Choroid plexus epithelial cell (primary cell): ENCODE results near the gene NTSR2.

Source experiments
- DNase-seq: peaks from one replicate; pipeline ENCODE4 v3.0.0-alpha.2; 2010; ENCODE audit warnings: low read depth
- H3K4me3 ChIP-seq: 2 replicates; pipeline ENCODE4 v1.5.1; 2011; ENCODE audit warnings: low read depth, mild to moderate bottlenecking, control low read depth, low read length, moderate library complexity
- TF ChIP-seq, protein P1 (sequence below): conservative IDR thresholded peaks from 2 replicates; pipeline ENCODE4 v1.5.1; 2011; ENCODE audit warnings: low read depth, mild to moderate bottlenecking, control low read depth, inconsistent platforms, low read length, moderate library complexity

The NTSR2 gene

DNA sequence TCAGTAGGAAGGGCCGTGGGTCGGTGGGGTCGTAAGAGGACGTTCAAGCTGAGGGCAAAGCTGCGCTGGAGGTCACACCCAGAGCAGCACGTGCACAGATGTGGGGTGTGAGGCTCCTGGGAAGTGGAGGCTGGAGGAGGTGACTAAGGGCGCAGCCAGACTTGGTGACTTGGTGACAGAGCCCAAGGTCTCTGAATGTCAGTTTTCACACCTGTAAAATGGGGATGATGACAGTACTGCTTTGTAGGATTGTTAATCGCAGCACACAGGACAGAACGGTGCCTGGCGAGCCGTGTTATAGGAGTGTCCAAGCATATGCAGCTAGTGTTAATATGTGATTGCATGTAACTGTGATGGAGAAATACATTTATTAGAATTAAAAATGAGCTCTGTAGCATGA is 40.8 kb downstream of the NTSR2 start:
- no peak overlapping the region for H3K4me3 ChIP-seq
- TF ChIP-seq, protein P1, sequence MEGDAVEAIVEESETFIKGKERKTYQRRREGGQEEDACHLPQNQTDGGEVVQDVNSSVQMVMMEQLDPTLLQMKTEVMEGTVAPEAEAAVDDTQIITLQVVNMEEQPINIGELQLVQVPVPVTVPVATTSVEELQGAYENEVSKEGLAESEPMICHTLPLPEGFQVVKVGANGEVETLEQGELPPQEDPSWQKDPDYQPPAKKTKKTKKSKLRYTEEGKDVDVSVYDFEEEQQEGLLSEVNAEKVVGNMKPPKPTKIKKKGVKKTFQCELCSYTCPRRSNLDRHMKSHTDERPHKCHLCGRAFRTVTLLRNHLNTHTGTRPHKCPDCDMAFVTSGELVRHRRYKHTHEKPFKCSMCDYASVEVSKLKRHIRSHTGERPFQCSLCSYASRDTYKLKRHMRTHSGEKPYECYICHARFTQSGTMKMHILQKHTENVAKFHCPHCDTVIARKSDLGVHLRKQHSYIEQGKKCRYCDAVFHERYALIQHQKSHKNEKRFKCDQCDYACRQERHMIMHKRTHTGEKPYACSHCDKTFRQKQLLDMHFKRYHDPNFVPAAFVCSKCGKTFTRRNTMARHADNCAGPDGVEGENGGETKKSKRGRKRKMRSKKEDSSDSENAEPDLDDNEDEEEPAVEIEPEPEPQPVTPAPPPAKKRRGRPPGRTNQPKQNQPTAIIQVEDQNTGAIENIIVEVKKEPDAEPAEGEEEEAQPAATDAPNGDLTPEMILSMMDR: no peak
- no peak for DNase-seq

DNA sequence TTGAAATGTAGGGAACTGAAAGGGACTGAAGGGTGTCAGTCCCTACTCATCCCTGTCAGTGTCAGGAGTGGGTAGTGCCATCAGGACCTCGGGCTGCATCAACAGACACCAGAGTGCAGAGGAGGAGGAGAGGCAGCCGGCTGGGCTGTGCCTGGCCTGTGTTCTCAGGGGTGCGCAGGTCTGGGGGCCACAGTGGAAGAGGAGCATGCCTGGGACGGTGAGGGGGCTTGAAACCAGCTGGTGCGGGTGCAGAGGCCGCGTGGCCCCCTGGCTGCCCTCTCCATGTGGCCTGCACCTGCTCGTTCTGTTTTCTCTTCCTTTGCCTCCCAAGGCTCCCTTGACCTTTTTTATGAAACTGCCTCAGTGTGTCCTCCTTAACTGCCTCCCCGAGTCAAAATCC is 41.3 kb downstream of the NTSR2 start:
- no peak for DNase-seq
- no peak overlapping the region for H3K4me3 ChIP-seq
- TF ChIP-seq, protein P1: no peak

DNA sequence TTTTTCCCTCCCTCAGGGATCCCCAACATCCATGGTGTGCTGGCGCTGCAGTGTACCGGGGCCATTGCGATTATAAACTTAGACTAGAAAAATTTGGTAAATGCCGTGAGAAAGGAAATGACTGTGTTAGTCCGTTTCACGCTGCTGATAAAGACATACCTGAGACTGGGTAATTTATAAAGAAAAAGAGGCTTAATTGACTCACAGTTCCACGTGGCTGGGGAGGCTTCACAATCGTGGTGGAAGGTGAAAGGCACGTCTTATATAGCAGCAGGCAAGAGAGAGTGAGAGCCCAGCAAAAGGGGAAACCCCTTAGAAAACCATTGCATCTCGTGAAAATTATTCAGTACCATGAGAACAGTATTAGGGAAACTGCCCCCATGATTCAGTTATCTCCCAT is 44.3 kb downstream of the NTSR2 start:
- TF ChIP-seq, protein P1: no peak

DNA sequence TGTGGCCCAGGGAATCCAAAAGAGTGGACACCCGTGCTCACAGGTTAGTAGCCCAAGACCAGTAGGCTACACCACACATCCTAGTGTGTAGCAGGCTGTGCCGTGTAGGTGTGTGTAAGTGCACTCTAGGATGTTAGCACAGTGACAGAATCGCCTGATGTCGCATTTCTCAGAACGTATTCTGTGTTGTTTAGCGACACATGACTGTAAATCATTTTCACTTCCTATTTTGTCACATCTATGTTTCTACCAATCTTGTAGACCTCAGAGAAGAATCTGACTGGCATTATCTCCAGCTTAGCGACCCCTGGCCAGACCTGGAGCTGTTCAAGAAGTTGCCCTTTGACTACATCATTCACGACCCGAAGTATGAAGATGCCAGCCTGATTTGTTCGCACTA is 45.1 kb downstream of the NTSR2 start:
- TF ChIP-seq, protein P1: no peak
- no peak for DNase-seq
- H3K4me3 ChIP-seq: no peak overlapping the region

More for the DNA sequence above, 44.3 kb downstream of the NTSR2 start:
- no peak overlapping the region for H3K4me3 ChIP-seq
- DNase-seq: no peak

DNA sequence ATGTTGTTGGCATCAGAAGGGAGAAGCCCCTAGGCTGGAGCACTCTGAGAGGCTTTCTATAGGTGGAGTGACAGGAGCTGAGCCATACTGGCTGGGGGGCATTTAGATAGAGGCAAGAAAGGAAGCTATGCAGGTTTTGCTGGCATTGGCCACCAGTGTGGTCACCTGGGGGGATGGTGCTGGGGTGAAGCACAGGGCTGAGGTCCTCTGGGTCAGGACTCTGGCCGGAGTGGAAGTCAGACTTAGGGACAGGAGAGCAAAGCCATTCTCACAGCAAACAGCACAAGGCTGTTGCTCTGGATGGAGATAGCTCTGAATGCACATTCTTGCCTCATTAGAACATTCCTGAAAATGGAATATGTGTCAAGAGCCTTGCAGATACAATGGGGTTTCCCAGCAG is 47.4 kb downstream of the NTSR2 start:
- TF ChIP-seq, protein P1: no peak
- peak; percentile 13 for DNase-seq
- H3K4me3 ChIP-seq: no peak overlapping the region

DNA sequence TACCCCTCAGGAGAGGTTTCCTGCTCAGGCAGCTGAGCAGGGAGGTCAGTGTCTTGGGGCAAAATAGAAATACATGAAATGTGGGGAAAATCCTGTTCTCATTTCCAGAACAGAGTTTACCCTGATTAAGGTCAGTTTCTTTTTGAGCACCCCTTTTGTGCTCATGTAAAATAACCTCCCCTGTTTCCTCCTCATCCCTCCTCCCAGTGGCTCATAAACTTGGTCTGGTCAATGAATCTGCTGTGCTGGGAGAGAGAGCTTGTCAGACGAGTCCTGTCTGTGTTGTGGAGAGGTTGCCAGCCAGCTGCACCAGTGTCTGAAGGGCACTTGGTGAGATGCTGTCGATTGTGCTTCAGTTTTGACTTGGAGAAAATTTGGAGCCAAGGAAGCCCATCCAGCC is 48.6 kb downstream of the NTSR2 start:
- TF ChIP-seq, protein P1: no peak
- no peak overlapping the region for H3K4me3 ChIP-seq
- no peak for DNase-seq

DNA sequence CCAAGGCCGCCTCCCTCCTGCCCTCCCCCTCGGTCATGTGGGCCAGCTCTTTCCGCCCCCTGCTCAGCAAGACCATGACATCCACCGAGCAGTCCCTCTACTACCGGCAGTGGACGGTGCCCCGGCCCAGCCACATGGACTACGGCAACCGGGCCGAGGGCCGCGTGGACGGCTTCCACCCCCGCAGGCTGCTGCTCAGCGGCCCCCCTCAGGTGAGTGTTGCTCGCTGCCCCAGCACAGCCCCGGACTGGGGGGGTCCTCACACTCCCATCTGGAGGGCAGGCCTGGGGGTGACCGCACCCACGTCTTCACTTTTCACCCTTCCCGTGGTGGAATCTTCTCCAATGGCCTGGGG is 51.3 kb downstream of the NTSR2 start:
- no peak for DNase-seq
- TF ChIP-seq, protein P1: no peak

More for the DNA sequence above, 51.3 kb downstream of the NTSR2 start:
- H3K4me3 ChIP-seq: no peak overlapping the region
